ENCODE measurements around the gene CLCN3. TPM values are rescaled to one million over a fixed set of nuclear protein-coding genes. Genes with fewer than 3 reads are reported as not detected.
"Not testable (repeated sequence)": the region's sequence is repeated elsewhere in the genome, so short reads cannot be mapped to it uniquely, and the experiment has no call there.

Gene CLCN3
- total RNA-seq, 1 experiment from 2014 or later: 21.8 TPM

GRCh38 chr4:169617306-169617705, 3.1 kb upstream of the CLCN3 start:
- no peak for DNase-seq (ENCODE audit: low read depth)

DNA sequence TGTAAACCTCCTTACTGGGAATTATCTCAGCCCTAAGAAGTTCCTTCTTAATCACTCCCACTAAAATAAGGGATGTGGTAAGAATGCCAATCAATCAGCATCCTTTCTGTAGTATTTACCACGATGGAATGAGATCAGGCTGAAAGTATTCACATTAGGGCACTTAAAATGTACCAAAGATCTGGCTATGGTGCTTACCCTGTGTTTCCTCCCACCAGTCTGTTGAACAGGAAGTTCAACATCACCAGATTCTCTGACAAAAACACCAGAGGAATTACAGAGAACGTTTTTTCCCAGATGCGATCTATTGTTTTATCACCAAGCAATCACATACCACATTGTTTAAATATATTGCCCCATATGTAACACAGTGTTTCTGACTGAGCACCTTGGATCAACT, 2.1 kb upstream of the CLCN3 start:
- peak; percentile 33 for DNase-seq (ENCODE audit: low read depth)

DNA sequence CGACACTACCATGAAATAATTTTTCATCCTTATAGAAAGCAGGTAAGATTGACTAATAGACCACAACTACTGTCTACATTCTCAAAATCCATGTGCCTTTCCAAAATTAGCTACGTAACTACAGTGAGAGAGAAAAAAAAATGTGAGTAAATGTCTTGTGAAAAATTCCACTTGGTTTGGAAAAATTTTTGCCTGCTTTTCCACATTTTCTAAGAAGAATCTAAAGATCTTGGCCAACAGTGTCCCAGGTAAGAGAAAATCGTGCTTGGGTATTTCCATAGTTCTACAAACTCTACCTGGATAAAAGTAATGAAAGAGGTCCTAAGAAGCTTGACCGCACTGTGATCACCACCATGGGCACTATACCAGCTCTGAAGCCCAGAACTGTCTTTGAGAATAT, 1.4 kb upstream of the CLCN3 start:
- DNase-seq (ENCODE audit: low read depth): no peak

- peak; percentile 50 for DNase-seq (ENCODE audit: low read depth)
Measured at GRCh38 chr4:169619518-169619957, 840 bp upstream of the CLCN3 start.

DNA sequence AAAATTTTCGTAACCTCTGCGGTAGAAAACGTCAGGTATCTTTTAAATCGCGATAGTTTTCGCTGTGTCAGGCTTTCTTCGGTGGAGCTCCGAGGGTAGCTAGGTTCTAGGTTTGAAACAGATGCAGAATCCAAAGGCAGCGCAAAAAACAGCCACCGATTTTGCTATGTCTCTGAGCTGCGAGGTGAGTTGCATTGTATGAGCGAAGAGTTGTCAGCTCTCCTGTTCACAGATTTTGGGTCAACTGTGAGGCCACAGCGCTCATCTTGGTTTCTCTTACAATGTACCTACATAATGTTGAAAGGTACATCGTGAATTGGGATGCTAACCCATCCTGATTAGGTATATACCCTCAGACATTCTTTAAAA, 486 bp downstream of the CLCN3 start:
- no peak for DNase-seq (ENCODE audit: low read depth)

DNA sequence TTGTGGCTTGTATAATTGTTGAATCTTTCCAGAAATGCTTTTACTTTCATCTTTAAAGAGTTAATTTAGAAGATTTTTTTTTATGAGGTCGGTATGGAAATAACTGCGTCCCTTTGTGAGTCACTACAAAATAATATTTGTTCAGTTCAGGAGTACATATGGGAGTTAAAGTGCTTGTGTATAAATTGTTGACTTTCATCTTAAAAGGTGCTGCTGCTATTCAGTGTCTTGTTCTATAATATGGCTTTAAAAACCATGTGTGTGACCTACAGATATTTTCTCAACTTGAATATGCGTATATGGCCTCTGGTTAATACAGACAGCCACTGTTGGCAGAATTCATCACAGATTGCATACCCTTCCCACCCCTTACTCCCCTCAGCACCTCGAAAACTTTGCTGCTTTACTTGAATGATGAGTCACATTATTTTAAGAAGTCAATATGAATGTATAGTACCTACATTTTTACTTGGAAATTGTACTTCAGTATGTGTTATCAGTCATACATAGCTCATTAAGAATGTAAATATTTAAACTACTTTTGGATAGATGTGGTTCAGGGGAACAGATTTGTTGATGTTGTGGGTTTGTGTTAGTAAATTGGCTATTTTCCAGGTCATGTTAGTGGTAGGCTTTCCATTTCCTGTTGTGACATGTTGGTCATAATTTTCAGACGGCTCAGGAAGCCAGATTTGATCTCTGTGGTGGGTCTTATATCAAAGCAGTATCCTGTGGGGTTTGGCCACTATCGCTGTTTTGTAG, 1.5 kb downstream of the CLCN3 start:
- peak; percentile 69 for DNase-seq (ENCODE audit: low read depth)

DNA sequence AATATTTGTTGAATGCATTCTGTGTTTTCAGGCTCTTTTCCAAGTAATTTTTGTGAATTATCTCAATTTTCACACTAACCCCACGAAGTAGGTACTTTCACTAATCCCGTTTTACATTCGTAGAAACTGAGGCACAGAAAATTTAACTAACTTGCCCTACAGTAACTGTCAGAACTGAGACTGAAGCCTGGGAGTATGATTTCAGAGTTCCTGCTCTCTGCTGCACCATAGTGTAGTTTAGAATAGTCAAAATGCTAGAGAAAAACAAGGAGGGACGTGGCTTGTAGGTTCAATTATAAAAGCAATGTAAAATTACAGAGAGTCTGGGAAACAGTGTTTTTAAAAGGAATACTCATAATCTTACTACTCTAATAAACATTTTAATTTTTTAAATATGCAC, 2.2 kb downstream of the CLCN3 start:
- no peak for DNase-seq (ENCODE audit: low read depth)

GRCh38 chr4:169624012-169624411, 3.6 kb downstream of the CLCN3 start:
- DNase-seq (ENCODE audit: low read depth): not testable (repeated sequence)

GRCh38 chr4:169625886-169626285, 5.5 kb downstream of the CLCN3 start:
- no peak for DNase-seq (ENCODE audit: low read depth)

DNA sequence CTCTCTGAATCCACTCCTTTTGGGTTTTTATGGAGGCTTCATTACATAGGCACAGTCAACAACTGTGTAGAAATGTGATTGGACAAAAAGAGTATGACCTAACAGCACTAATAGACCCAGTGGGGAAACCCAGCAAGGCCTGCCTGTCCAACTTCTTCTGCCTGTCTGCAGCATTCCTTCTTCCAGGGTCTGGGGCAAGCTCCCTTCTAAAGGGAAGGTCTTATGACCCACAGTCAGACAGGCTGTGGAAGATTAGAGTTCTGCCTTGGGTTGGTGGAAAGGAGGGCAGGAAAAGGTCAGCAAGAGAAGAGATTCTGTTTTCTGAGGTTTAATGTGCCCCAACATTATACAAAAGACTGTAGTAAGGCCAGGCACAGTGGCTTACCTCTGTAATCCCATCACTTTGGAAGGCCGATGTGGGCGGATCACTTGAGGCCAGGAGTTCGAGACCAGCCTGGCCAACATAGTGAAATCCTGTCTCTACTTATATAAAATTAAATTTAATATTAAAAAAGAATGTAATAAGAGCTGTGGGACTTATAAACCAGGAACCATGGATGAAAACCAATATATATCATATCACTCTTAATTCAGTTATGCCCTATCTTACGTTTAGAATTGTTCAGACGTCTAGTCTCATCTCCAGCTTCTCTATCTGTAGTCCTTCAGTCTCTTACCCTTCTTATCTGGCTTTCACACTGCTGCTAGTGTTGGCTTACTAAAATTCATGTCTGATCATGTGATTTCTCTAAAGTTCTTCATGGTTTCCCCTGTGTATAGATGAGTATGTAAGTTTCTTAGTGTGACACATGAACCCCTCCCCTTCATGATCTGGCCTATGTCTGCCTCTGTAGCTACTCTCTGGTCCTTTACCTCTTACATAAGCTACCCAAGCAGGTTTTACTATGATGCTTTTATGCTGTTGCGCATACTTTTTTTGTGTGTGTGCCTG, 6.2 kb downstream of the CLCN3 start:
- DNase-seq (ENCODE audit: low read depth): no peak

GRCh38 chr4:169627307-169627706, 6.9 kb downstream of the CLCN3 start:
- no peak for DNase-seq (ENCODE audit: low read depth)

- DNase-seq (ENCODE audit: low read depth): no peak
Measured at GRCh38 chr4:169628579-169628978, 8.2 kb downstream of the CLCN3 start.

DNA sequence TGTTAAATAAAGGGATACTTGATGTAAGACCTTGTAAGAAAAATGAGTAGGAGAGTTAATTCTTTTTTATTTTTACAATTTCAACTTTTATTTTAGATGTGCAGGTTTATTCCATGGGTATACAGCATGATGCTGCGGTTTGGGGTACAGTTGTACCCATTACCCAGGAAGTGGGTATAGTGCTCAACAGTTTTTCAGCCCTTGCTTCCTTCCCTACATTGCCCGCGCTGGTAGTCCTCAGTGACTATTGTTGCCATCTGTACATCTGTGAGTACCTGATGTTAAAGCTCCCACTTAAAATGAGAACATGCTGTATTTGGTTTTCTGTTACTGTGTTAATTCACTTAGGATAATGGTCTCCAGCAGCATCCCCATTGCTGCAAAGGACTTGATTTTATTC, 9.7 kb downstream of the CLCN3 start:
- DNase-seq (ENCODE audit: low read depth): no peak

DNA sequence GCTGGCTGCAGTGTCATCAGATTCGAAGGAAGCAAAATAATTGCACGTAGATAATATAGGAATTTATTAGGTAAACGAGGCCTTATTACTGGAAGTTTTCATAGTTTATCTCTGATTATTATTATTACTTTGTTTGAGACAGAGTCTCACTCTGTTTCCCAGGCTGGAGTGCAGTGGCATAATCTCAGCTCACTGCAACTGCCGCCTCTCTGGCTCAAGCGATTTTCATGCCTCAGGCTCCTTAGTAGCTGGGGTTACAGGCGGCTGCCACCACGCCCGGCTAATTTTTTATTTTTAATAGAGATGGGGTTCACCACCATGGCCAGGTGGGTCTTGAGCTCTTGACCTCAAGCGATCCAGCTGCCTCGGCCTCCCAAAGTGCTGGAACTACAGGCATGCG, 12.5 kb downstream of the CLCN3 start:
- no peak for DNase-seq (ENCODE audit: low read depth)

DNA sequence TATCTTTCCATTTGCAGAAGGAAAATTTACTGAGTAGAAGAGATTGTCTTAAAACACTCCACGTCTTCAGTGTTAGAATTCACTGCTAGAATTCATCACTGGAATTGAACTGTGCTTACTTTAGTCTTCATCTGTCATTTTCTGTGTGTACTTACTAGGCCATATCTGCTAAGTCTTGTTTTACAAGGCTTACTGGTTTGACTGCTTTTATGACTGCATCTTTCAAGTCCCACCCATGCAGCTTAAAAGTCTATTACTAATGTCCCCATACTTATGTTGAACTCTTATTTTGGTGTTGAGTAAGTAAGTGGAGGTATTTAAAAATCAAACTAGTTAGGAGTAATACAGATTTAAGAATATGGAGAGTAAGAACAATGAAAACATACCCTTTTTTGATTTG, 14.6 kb downstream of the CLCN3 start:
- DNase-seq (ENCODE audit: low read depth): no peak

DNA sequence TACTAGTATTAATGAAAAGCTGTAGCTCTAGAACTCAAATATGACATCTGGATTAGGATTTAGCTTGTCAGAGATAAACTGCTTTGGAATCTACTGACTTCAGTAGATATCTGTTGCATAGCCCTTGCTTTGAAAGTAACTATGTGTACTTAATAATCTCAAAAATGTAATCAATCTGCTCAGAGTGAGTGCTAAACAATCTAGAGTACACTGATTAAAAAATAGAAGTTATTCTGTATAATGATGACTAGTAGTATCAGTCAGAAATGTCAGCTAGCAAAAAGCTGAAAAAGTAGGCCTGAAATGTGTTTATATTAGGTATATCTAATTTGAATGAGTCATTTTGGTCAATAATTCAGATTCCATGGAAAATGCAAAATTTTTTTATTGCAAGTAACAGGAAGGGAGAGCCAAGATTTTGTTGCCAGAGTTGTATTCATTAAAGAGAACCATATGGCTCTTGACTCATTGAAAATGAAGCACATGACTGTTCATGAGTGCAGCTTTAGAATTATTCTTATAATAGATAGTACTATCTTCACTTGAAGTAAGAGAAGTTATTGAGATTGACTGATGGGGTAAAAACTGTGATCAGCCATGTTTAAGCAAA, 20.0 kb downstream of the CLCN3 start:
- DNase-seq (ENCODE audit: low read depth): no peak

- no peak for DNase-seq (ENCODE audit: low read depth)
Measured at GRCh38 chr4:169644802-169645201, 24.4 kb downstream of the CLCN3 start.

DNA sequence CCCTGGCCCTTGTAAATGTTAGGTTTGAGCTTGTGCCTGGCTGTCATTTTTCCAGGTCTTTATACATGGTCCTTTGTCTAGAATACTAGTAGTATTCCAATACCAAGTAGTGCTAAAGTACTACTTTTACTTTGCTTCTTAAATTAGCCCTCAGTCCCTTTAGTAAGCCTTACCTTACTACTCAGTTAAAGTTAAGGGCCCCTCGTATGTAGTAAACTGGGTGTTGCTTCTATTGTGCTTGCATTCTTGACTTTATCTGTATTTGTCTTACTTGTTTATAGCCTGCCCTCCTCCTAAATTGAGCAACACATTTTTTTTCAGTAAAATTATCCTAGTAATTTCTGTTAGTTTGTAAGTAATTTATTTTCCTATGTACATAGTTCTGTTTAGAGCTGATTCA, 25.2 kb downstream of the CLCN3 start:
- no peak for DNase-seq (ENCODE audit: low read depth)

DNA sequence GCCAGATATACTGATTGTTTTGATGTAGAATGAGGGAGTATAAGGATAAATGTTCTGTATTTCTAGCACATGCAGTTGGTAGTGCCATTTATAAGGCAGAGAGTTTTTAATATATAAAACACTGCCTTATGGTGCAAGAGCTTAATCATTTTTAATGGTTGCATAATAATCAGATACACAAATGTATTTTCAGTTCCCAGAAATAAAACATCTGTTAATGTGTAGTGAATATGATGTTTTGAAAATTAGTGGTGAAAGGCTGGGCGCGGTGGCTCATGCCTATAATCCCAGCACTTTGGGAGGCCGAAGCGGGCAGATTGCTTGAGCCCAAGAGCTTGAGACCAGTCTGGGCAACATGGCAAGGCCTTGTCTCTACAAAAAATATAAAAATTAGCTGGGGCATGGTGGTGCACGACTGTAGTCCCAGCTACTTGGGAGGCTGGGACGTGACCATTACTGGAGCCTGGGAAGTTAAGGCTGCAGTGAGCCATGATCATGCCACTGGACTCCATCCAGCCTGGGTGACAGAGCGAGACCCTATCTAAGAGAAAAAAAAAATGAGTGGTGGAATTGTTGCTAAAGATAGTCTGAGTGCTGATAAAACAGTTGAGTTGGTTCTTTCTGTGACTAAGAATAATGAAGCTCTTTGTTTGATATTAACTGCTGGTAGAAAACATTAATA, 29.3 kb downstream of the CLCN3 start:
- DNase-seq (ENCODE audit: low read depth): no peak

DNA sequence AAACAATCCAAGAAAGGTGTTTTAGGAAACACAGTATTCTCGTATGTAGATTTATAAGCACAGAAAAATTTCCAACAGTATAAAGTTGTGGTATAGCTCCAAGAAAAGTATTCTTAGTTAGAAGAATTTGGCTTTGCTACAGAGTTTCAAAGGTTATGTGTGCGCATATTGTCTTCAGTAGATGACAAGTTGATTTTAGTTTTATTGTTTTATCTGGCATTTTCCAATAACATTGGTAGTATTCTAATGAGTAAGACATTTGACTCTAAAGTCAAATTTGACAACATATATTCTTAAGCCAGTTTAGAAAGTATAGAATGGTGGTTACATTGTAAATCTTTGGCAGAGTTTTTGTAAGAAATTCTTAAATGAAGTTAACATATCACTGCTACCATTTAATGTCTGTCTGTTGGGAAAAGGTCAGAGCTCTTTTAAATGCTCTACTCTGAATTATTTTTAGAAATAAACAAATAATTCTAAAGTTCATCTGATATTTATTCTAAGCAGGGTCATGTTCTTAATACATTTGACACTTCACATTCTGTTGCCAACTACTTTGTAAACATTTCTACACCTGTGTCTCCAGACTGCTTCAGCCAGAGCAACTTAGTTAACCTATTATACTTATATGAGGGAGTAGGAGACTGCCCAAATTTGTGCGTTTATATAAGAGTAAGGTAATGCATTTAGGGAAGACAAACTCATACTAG, 30.0 kb downstream of the CLCN3 start:
- no peak for DNase-seq (ENCODE audit: low read depth)

GRCh38 chr4:169652535-169652934, 32.2 kb downstream of the CLCN3 start:
- no peak for DNase-seq (ENCODE audit: low read depth)

Measured in HT1080 (cell line).